ENCODE measurements around the gene AHSA1.

AHSA1 gene

GRCh38 chr14:77470224-77470870 is 12.5 kb downstream of the AHSA1 start:
- no peak for DNase-seq

- no peak for DNase-seq
Measured at GRCh38 chr14:77473921-77474320, 16.0 kb downstream of the AHSA1 start.

- no peak for DNase-seq
Measured at GRCh38 chr14:77474479-77475177, 16.7 kb downstream of the AHSA1 start.

GRCh38 chr14:77475432-77476115 is 17.7 kb downstream of the AHSA1 start:
- no peak for DNase-seq

GRCh38 chr14:77478029-77478428 is 20.1 kb downstream of the AHSA1 start:
- no peak for DNase-seq

GRCh38 chr14:77478796-77479195 is 20.9 kb downstream of the AHSA1 start:
- DNase-seq = no peak

- no peak for DNase-seq
Measured at GRCh38 chr14:77482422-77482821, 24.5 kb downstream of the AHSA1 start.

GRCh38 chr14:77485256-77485655 is 27.4 kb downstream of the AHSA1 start:
- no peak for DNase-seq

GRCh38 chr14:77485901-77486678 is 28.2 kb downstream of the AHSA1 start:
- DNase-seq = no peak

GRCh38 chr14:77488558-77488957 is 30.7 kb downstream of the AHSA1 start:
- no peak for DNase-seq

- no peak for DNase-seq
Measured at GRCh38 chr14:77489041-77489440, 31.1 kb downstream of the AHSA1 start.

GRCh38 chr14:77490347-77490986 is 32.6 kb downstream of the AHSA1 start:
- DNase-seq = no peak

GRCh38 chr14:77491056-77491455 is 33.2 kb downstream of the AHSA1 start:
- no peak for DNase-seq

GRCh38 chr14:77495334-77495733 is 37.4 kb downstream of the AHSA1 start:
- DNase-seq = no peak

GRCh38 chr14:77498120-77498979 is 40.5 kb downstream of the AHSA1 start, which contains the start of gene ISM2:
Gene ISM2 (minus strand): TSS chr14:77498816. CDS start chr14:77498793, 23 bp downstream.
- DNase-seq = peak in 24 of 56 donors; percentile 6 to 81 (median 22)

- DNase-seq = peak in 1 of 56 donors; percentile 81
Measured at GRCh38 chr14:77498984-77499527, 41.2 kb downstream of the AHSA1 start.

- no peak for DNase-seq
Measured at GRCh38 chr14:77502109-77502782, 44.4 kb downstream of the AHSA1 start.

- DNase-seq = no peak
Measured at GRCh38 chr14:77503138-77503537, 45.2 kb downstream of the AHSA1 start.

- no peak for DNase-seq
Measured at GRCh38 chr14:77505031-77505430, 47.1 kb downstream of the AHSA1 start.

All from nucleus accumbens (tissue), 56 donors.